GM12874 (cell line): ENCODE data around the gene GDPD1.

Experiments used
- CTCF ChIP-seq: IDR thresholded peaks from 2 replicates; pipeline ENCODE4 v1.5.1; 2011; ENCODE audit warnings: low read depth, mild to moderate bottlenecking, control low read depth, low read length, moderate library complexity; ENCODE audit not compliant: insufficient read depth

The GDPD1 gene

GRCh38 chr17:59221159-59221847 lies 992 bp downstream of the GDPD1 start:
- TF ChIP-seq CTCF: no peak

- TF ChIP-seq CTCF: no peak
Observed at GRCh38 chr17:59223813-59224212, 3.5 kb downstream of the GDPD1 start.

- no peak for TF ChIP-seq CTCF
Observed at GRCh38 chr17:59230764-59231163, 10.5 kb downstream of the GDPD1 start.

DNA sequence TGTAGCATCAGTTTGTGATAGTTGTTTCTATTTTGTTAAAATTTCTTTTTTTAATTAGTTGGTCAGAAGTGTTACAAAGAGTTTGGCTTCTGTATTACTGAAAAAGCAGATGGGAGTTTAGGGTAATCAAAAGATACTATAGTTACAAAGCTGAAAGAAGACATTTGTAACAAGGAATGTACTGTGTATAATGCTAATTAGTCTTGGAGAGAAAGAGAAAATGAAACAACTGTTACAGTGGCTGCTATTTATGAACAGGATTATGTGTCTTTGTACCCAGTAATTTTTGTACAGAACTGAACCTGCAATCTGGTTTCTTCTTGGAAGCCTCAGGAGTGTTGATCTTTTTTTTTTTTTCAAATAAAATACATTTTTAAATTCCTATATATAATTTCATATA lies 14.3 kb downstream of the GDPD1 start:
- TF ChIP-seq CTCF: no peak

GRCh38 chr17:59238906-59239305 lies 18.6 kb downstream of the GDPD1 start:
- TF ChIP-seq CTCF: no peak

GRCh38 chr17:59244081-59244480 lies 23.8 kb downstream of the GDPD1 start:
- TF ChIP-seq CTCF: no peak

DNA sequence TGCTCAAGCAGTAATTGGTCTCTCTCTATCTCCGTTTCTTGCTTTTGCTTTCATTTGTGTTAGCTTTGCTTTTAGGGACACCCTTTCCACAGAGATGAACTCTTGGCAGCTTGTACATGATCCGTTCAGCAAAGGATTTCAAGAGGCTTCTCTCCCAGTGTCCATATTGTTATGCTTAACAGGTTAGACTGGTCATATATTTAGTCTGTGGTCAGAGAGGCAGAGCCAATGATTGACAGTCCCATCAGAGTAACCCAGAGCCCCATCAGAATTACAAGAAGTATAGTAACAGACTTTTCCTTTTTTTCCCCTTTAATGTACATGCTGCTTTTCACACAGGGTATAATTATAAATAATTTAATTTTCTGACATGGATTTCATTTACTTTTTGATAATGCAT lies 34.4 kb downstream of the GDPD1 start:
- no peak for TF ChIP-seq CTCF
